HCT116 (cell line): Measurements from ENCODE around the gene ERC1. TPM values are rescaled to one million over a fixed set of nuclear protein-coding genes. Genes with fewer than 3 reads are reported as not detected.
A peak's percentile ranks its signal among the peaks of the same experiment; 100 is the strongest.

Experiments used
- ATAC-seq: fragments of 200-7000 bp; cut with Tn5 transposase; 2 replicates; pipeline ENCODE4 v1.9.1; 2020; ENCODE audit warnings: mild to moderate bottlenecking, moderate library complexity
- BruUV-seq: library from RNA; stranded (reverse); fragments of 400-500 nt; replicated peaks from 2 replicates; lab custom pipeline; 2021; lab: Mats Ljungman, UMichigan
- CTCF ChIA-PET: fragments of 300-600 bp; sonication (Branson Sonifier 250); formaldehyde crosslinking; loops from one replicate; lab custom pipeline; 2021; ENCODE audit warnings: antibody characterized with exemption; lab: Charles Lee
- POLR2A ChIA-PET: fragments of 300-600, 350-600 bp; sonication (Branson Sonifier 250); formaldehyde crosslinking; loops from one replicate; lab custom pipeline; 2021; ENCODE audit warnings: antibody characterized with exemption; lab: Charles Lee
- RAD21 ChIA-PET, 2 experiments: fragments of 300-600 bp; sonication (Branson Sonifier 250); formaldehyde crosslinking; loops; one replicate each; lab custom pipeline; 2023; ENCODE audit warnings: low total read pairs in 2 of 2; ENCODE audit not compliant: uncharacterized antibody in 2 of 2, unreplicated experiment in 2 of 2, low non-redundant PET in 1 of 2; lab: Charles Lee
- DNase-seq: peaks from one replicate; pipeline ENCODE4 v3.0.0-alpha.2; 2010; ENCODE audit warnings: low read depth, low spot score
- H2AFZ ChIP-seq: fragments of 200-600 bp; shearing (Covaris generic), sonication (generic); 2 replicates; pipeline ENCODE4 v1.6.1; 2017; ENCODE audit warnings: low read depth, mixed run types, mixed read lengths, antibody characterized with exemption, low read length; ENCODE audit not compliant: poor library complexity, severe bottlenecking
- H3K27ac ChIP-seq: 2 replicates; pipeline ENCODE4 v1.5.1; 2012; ENCODE audit warnings: low read depth, low read length
- H3K27me3 ChIP-seq: fragments of 200-600 bp; sonication (generic); 2 replicates; pipeline ENCODE4 v1.6.1; 2016; ENCODE audit warnings: mixed run types, low read length, mixed read lengths; ENCODE audit not compliant: insufficient read depth
- H3K36me3 ChIP-seq, 2 experiments: fragments of 200-500 bp in 1 of 2; fragments of 200-600 bp in 1 of 2; sonication (Bioruptor generic) in 1 of 2; sonication (generic) in 1 of 2; 2 replicates each; pipeline versions ENCODE4 v1.5.1 to v1.6.1; 2014 to 2016; ENCODE audit warnings: low read length in 2 of 2, inconsistent platforms in 1 of 2, mixed read lengths in 1 of 2, mixed run types in 1 of 2; ENCODE audit not compliant: insufficient read depth in 2 of 2, control insufficient read depth in 1 of 2
- H3K4me1 ChIP-seq, 2 experiments: fragments of 200-600 bp in 1 of 2; sonication (generic) in 1 of 2; 2 replicates each; pipeline versions ENCODE4 v1.5.1 to v1.6.1; 2012 to 2017; ENCODE audit warnings: low read length in 2 of 2, inconsistent platforms in 1 of 2, mild to moderate bottlenecking in 1 of 2, mixed read lengths in 1 of 2, mixed run types in 1 of 2, moderate library complexity in 1 of 2; ENCODE audit not compliant: insufficient read depth in 2 of 2, control insufficient read depth in 1 of 2
- H3K4me2 ChIP-seq: fragments of 200-600 bp; sonication (generic); 2 replicates; pipeline ENCODE4 v1.6.1; 2017; ENCODE audit warnings: mixed run types, low read length, mixed read lengths
- H3K4me3 ChIP-seq, 2 experiments: fragments of 200-600 bp in 1 of 2; sonication (generic) in 1 of 2; replicated peaks in 1 of 2; 2 replicates each; pipeline ENCODE4 v1.5.1; 2011 to 2016; ENCODE audit warnings: low read length in 2 of 2, control low read depth in 1 of 2, low read depth in 1 of 2, mild to moderate bottlenecking in 1 of 2, mixed read lengths in 1 of 2, mixed run types in 1 of 2
- H3K79me2 ChIP-seq: fragments of 200-600 bp; sonication (generic); 2 replicates; pipeline ENCODE4 v1.6.1; 2017; ENCODE audit warnings: mild to moderate bottlenecking, mixed run types, low read length, moderate library complexity, mixed read lengths; ENCODE audit not compliant: insufficient read depth
- H3K9ac ChIP-seq: fragments of 200-600 bp; sonication (generic); 2 replicates; pipeline ENCODE4 v1.6.1; 2016; ENCODE audit warnings: low read length, mixed read lengths
- H3K9me2 ChIP-seq: fragments of 200-600 bp; sonication (generic), shearing (Covaris generic); 2 replicates; pipeline ENCODE4 v1.6.1; 2017; ENCODE audit warnings: mixed run types, mild to moderate bottlenecking, moderate library complexity; ENCODE audit not compliant: insufficient read depth
- H3K9me3 ChIP-seq, 2 experiments: fragments of 200-500 bp in 1 of 2; fragments of 200-600 bp in 1 of 2; sonication (Bioruptor generic) in 1 of 2; sonication (generic) in 1 of 2; 2 replicates each; pipeline ENCODE4 v1.6.1; 2014 to 2017; ENCODE audit warnings: low read length in 2 of 2, mixed read lengths in 2 of 2, inconsistent platforms in 1 of 2, low read depth in 1 of 2, mild to moderate bottlenecking in 1 of 2, mixed run types in 1 of 2, moderate library complexity in 1 of 2; ENCODE audit not compliant: control insufficient read depth in 1 of 2, insufficient read depth in 1 of 2
- H4K20me1 ChIP-seq: fragments of 200-600 bp; sonication (generic), shearing (Covaris generic); 2 replicates; pipeline ENCODE4 v1.6.1; 2017; ENCODE audit warnings: mixed run types, mild to moderate bottlenecking, moderate library complexity; ENCODE audit not compliant: insufficient read depth
- CBX3 ChIP-seq: IDR thresholded peaks from 2 replicates; pipeline ENCODE4 v1.6.1; 2012; ENCODE audit warnings: low read depth
- CEBPB ChIP-seq: IDR thresholded peaks from 2 replicates; pipeline ENCODE4 v1.6.1; 2012; ENCODE audit warnings: low read depth
- EGR1 ChIP-seq: IDR thresholded peaks from 2 replicates; pipeline ENCODE4 v1.6.1; 2012; ENCODE audit warnings: low read depth
- EZH2 ChIP-seq: fragments of 200-600 bp; sonication (generic); IDR thresholded peaks from 2 replicates; pipeline ENCODE4 v1.6.1; 2017; ENCODE audit warnings: antibody characterized with exemption, mixed run types
- EZH2phosphoT487 ChIP-seq: fragments of 200-600 bp; IDR thresholded peaks from 2 replicates; pipeline ENCODE4 v1.6.1; 2018; ENCODE audit warnings: antibody characterized with exemption, borderline replicate concordance
- FOSL1 ChIP-seq: IDR thresholded peaks from 2 replicates; pipeline ENCODE4 v1.6.1; 2012; ENCODE audit warnings: low read depth
- JUND ChIP-seq: IDR thresholded peaks from 2 replicates; pipeline ENCODE4 v1.6.1; 2012
- POLR2A ChIP-seq: IDR thresholded peaks from 2 replicates; pipeline ENCODE4 v1.7.0; 2011; ENCODE audit warnings: borderline replicate concordance; ENCODE audit not compliant: insufficient read depth, insufficient read length; ENCODE audit errors: extremely low read depth
- POLR2AphosphoS5 ChIP-seq: IDR thresholded peaks from 2 replicates; pipeline ENCODE4 v1.6.1; 2011; ENCODE audit warnings: mild to moderate bottlenecking, low read depth, low read length, moderate library complexity
- RAD21 ChIP-seq: IDR thresholded peaks from 2 replicates; pipeline ENCODE4 v1.6.1; 2012; ENCODE audit warnings: low read depth, mild to moderate bottlenecking
- SIN3A ChIP-seq: IDR thresholded peaks from 2 replicates; pipeline ENCODE4 v1.6.1; 2012; ENCODE audit warnings: low read depth
- SRF ChIP-seq: IDR thresholded peaks from 2 replicates; pipeline ENCODE4 v1.6.1; 2012; ENCODE audit warnings: low read depth
- YY1 ChIP-seq: IDR thresholded peaks from 2 replicates; pipeline ENCODE4 v1.6.1; 2011; ENCODE audit warnings: low read length, low read depth, moderate library complexity, mild to moderate bottlenecking; ENCODE audit not compliant: insufficient replicate concordance; ENCODE audit errors: extremely low read depth
- ZFX ChIP-seq: fragments of 450-650 bp; IDR thresholded peaks from 2 replicates; pipeline ENCODE4 v1.6.1; 2017
- intact Hi-C: fragments of 100-400 bp; cut with micrococcal nuclease; formaldehyde crosslinking; loops from 2 replicates; pipeline ENCODE4 v1.10.0; 2022
- total RNA-seq: library from RNA; stranded (reverse); gene quantifications from one replicate; pipeline ENCODE4 v1.2.1, GENCODE V29; 2021; ENCODE audit not compliant: unreplicated experiment
- TF ChIP-seq, protein P1 (sequence below): IDR thresholded peaks from 2 replicates; pipeline ENCODE4 v1.6.1; 2012; ENCODE audit warnings: low read depth
- TF ChIP-seq, protein P2 (sequence below), 3 experiments: fragments of 200-600 bp in 1 of 3; sonication (generic) in 1 of 3; IDR thresholded peaks in 2 of 3; conservative IDR thresholded peaks in 1 of 3; 2 replicates each; pipeline ENCODE4 v1.5.1; 2012 to 2017; ENCODE audit warnings: low read depth in 2 of 3, low read length in 2 of 3, antibody characterized with exemption in 1 of 3, borderline replicate concordance in 1 of 3, control low read depth in 1 of 3, mild to moderate bottlenecking in 1 of 3, mixed read lengths in 1 of 3, mixed run types in 1 of 3, moderate library complexity in 1 of 3; ENCODE audit not compliant: insufficient read depth in 1 of 3

Gene ERC1
- total RNA-seq, 1 experiment from 2014 or later: 41.9 TPM

DNA sequence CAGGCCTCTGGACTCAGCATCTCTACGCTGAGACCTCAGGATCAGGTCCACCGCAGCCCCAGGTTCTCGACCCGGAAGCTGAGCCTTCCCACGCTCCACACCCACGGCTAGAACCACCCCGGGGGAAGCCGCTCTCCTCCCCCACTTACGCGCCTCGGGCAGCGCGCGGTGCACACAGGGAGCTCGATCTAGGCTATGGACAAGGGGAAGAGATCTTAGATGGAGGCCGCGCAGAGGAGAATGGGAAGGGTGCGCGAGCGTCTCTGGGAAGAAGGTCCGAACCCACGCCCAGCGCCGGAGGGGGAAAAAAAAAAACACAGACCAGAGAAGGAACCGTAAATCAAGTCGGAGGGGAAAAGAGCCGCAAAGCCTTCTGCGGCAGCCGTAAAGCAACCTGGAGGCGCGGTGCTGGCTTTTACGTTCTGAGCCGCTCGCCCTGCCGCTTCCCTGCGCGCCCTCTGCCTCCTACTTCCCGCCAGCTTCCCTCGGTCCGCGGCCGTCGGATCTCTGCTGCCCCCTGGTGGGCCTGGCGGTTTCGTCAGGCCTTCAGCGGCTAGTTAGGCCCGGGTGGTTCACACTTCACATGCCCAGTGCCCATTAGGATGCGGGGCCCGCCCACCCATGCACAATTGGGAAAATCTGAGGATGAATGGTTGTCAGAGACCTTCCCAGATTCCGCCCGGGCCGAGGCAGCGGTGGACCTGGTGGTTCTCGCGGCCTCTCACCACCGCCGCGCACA lies 41.4 kb upstream of the ERC1 start, which contains the start of gene RAD52 (continued):
- TF ChIP-seq, protein P1, sequence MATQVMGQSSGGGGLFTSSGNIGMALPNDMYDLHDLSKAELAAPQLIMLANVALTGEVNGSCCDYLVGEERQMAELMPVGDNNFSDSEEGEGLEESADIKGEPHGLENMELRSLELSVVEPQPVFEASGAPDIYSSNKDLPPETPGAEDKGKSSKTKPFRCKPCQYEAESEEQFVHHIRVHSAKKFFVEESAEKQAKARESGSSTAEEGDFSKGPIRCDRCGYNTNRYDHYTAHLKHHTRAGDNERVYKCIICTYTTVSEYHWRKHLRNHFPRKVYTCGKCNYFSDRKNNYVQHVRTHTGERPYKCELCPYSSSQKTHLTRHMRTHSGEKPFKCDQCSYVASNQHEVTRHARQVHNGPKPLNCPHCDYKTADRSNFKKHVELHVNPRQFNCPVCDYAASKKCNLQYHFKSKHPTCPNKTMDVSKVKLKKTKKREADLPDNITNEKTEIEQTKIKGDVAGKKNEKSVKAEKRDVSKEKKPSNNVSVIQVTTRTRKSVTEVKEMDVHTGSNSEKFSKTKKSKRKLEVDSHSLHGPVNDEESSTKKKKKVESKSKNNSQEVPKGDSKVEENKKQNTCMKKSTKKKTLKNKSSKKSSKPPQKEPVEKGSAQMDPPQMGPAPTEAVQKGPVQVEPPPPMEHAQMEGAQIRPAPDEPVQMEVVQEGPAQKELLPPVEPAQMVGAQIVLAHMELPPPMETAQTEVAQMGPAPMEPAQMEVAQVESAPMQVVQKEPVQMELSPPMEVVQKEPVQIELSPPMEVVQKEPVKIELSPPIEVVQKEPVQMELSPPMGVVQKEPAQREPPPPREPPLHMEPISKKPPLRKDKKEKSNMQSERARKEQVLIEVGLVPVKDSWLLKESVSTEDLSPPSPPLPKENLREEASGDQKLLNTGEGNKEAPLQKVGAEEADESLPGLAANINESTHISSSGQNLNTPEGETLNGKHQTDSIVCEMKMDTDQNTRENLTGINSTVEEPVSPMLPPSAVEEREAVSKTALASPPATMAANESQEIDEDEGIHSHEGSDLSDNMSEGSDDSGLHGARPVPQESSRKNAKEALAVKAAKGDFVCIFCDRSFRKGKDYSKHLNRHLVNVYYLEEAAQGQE: no peak
- TF ChIP-seq ZFX (peak; percentile 47; the same call in 1 of the 2 replicates), CBX3 (peak; percentile 93), JUND (no peak), POLR2AphosphoS5 (peak; percentile 88)

DNA sequence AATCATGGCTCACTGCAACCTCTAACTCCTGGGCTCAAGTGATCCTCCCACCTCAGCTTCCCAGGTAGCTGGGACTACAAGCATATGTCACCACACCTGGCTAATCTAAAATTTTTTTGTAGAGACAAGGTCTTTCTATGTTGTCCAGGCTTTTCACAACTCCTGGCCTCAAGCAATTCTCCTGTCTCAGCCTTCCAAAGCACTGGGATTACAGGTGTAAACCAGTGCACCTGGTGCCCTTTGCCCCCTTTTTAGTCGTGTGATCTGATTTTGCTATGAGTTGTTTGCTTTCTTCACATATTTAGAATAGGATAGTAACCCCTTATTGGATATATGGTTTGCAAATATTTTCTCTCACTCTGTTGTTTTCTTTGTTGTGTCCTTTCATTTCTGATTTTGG lies 39.8 kb upstream of the ERC1 start:
- POLR2A ChIA-PET: no interaction called here
- Histone ChIP-seq H3K9me3 (no peaks in the 10 kb centered on the region), H4K20me1 (no peaks in the 10 kb centered on the region), H3K27me3 (no peaks in the 10 kb centered on the region), H3K9me2 (no peaks in the 10 kb centered on the region), H2AFZ (no peak overlapping the region), H3K4me3 (no peak overlapping the region), H3K9ac (no peak overlapping the region), H3K27ac (no peak overlapping the region), H3K79me2 (peaks cover 29% of the 10 kb centered on the region), H3K4me1 (peaks cover 5 to 14% of the 10 kb centered on the region in 2 experiments), H3K4me2 (no peak overlapping the region), H3K36me3 (no peaks in the 10 kb centered on the region)
- RAD21 ChIA-PET: no interaction called here
- no TSS peak for BruUV-seq
- ATAC-seq: no peak
- intact Hi-C loops: no loop called here
- no peak for DNase-seq
- CTCF ChIA-PET: interaction anchor here (0.7 to 0.9 kb wide), 2 partner anchors 167 to 337 kb away, joined by 3 read pairs; no protein-coding TSS in a partner anchor
- TF ChIP-seq SIN3A (no peak), FOSL1 (no peak), CEBPB (no peak), POLR2AphosphoS5 (no peak), POLR2A (no peak), EZH2phosphoT487 (no peak), ZFX (no peak), EGR1 (no peak), EZH2 (no peak), YY1 (no peak), CBX3 (no peak), SRF (no peak), RAD21 (no peak)
- TF ChIP-seq, protein P2, sequence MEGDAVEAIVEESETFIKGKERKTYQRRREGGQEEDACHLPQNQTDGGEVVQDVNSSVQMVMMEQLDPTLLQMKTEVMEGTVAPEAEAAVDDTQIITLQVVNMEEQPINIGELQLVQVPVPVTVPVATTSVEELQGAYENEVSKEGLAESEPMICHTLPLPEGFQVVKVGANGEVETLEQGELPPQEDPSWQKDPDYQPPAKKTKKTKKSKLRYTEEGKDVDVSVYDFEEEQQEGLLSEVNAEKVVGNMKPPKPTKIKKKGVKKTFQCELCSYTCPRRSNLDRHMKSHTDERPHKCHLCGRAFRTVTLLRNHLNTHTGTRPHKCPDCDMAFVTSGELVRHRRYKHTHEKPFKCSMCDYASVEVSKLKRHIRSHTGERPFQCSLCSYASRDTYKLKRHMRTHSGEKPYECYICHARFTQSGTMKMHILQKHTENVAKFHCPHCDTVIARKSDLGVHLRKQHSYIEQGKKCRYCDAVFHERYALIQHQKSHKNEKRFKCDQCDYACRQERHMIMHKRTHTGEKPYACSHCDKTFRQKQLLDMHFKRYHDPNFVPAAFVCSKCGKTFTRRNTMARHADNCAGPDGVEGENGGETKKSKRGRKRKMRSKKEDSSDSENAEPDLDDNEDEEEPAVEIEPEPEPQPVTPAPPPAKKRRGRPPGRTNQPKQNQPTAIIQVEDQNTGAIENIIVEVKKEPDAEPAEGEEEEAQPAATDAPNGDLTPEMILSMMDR (IDR thresholded peaks at IDR 0.05 in 2 of 3, conservative IDR thresholded peaks at IDR 0.05 in 1 of 3; ENCODE audit: borderline replicate concordance in 1 of 3, insufficient read depth in 1 of 3, low read depth in 2 of 3, low read length in 2 of 3): no peak
- TF ChIP-seq, protein P1: no peak
